ENCODE results near the gene FGFR2.

GRCh38 chr10:121567569-121567968 lies 30.7 kb downstream of the FGFR2 start:
- TF ChIP-seq CTCF (IDR thresholded peaks at IDR 0.05; ENCODE audit: low read depth, low read length) = no peak
- TF ChIP-seq EZH2phosphoT487 (IDR thresholded peaks at IDR 0.05; ENCODE audit: low read depth) = no peak

Data from OCI-LY3 (cell line).